Erythroblast (primary cell): ENCODE data around the gene ATXN10.
"Not testable (repeated sequence)": the region's sequence is repeated elsewhere in the genome, so short reads cannot be mapped to it uniquely, and the experiment has no call there.

Experiments used
- DNase-seq, 2 experiments: peaks; one replicate each; lab custom pipeline; 2025; lab: John Stamatoyannopoulos, UW
- GATA1 ChIP-seq: IDR thresholded peaks from 2 replicates; pipeline ENCODE4 v1.6.1; 2011; ENCODE audit warnings: low read depth, mild to moderate bottlenecking, control low read depth, low read length, moderate library complexity
- POLR2A ChIP-seq: IDR thresholded peaks from 2 replicates; pipeline ENCODE4 v1.6.1; 2011; ENCODE audit warnings: mild to moderate bottlenecking, low read length

Gene ATXN10

GRCh38 chr22:45650721-45651120, 20.9 kb upstream of the ATXN10 start:
- no peak for DNase-seq
- TF ChIP-seq GATA1 (no peak), POLR2A (no peak)

GRCh38 chr22:45651931-45652528, 19.6 kb upstream of the ATXN10 start:
- TF ChIP-seq POLR2A (no peak), GATA1 (no peak)
- no peak for DNase-seq

GRCh38 chr22:45656577-45656976, 15.1 kb upstream of the ATXN10 start:
- TF ChIP-seq GATA1 (no peak), POLR2A (no peak)
- DNase-seq = no peak

- no peak for TF ChIP-seq GATA1
- TF ChIP-seq POLR2A = no peak
Measured at GRCh38 chr22:45657701-45658100, 13.9 kb upstream of the ATXN10 start.

GRCh38 chr22:45664136-45664646, 7.4 kb upstream of the ATXN10 start:
- DNase-seq = no peak
- no peak for TF ChIP-seq POLR2A
- TF ChIP-seq GATA1 = no peak

More at GRCh38 chr22:45657701-45658100, 13.9 kb upstream of the ATXN10 start:
- DNase-seq = no peak

GRCh38 chr22:45667486-45667885, 4.1 kb upstream of the ATXN10 start:
- DNase-seq = no peak

GRCh38 chr22:45670363-45670762, 1.3 kb upstream of the ATXN10 start:
- not testable (repeated sequence) for DNase-seq

More at GRCh38 chr22:45667486-45667885, 4.1 kb upstream of the ATXN10 start:
- no peak for TF ChIP-seq GATA1
- no peak for TF ChIP-seq POLR2A

GRCh38 chr22:45670981-45671782, 452 bp upstream of the ATXN10 start:
- TF ChIP-seq POLR2A (no peak), GATA1 (no peak)
- DNase-seq = peak; percentile 19 to 39

GRCh38 chr22:45672564-45673481, 1.2 kb downstream of the ATXN10 start:
- TF ChIP-seq POLR2A = no peak
- TF ChIP-seq GATA1 = no peak
- DNase-seq = no peak

- TF ChIP-seq POLR2A (no peak), GATA1 (no peak)
- peak; percentile 23 to 32 for DNase-seq
Measured at GRCh38 chr22:45673482-45674175, 2.0 kb downstream of the ATXN10 start.

- DNase-seq = no peak
- TF ChIP-seq GATA1 (no peak), POLR2A (no peak)
Measured at GRCh38 chr22:45676024-45676423, 4.4 kb downstream of the ATXN10 start.

- no peak for DNase-seq
- TF ChIP-seq GATA1 (no peak), POLR2A (no peak)
Measured at GRCh38 chr22:45677063-45677462, 5.4 kb downstream of the ATXN10 start.
